Type B pancreatic cell (in vitro differentiated cells): ENCODE data around the gene PCNX3. TPM values are rescaled to one million over a fixed set of nuclear protein-coding genes. Genes with fewer than 3 reads are reported as not detected.
A peak's percentile ranks its signal among the peaks of the same experiment; 100 is the strongest.
"Not testable (repeated sequence)": the region's sequence is repeated elsewhere in the genome, so short reads cannot be mapped to it uniquely, and the experiment has no call there.

ENCODE experiments used
- DNase-seq: peaks from one replicate; pipeline ENCODE4 v3.0.0; 2021; ENCODE audit warnings: mixed read lengths; ENCODE audit not compliant: unreplicated experiment; ENCODE audit errors: extremely low spot score
- H3K27ac Mint-ChIP-seq: 2 replicates; pipeline ENCODE4 v1.8.0; 2021; ENCODE audit warnings: mild to moderate bottlenecking, mixed read lengths
- H3K27me3 Mint-ChIP-seq: 2 replicates; pipeline ENCODE4 v1.8.0; 2021; ENCODE audit warnings: mixed read lengths
- H3K36me3 Mint-ChIP-seq: 2 replicates; pipeline ENCODE4 v1.8.0; 2021; ENCODE audit warnings: mixed read lengths
- H3K4me1 Mint-ChIP-seq: one replicate; pipeline ENCODE4 v1.8.0; 2021; ENCODE audit warnings: mixed read lengths; ENCODE audit not compliant: unreplicated experiment
- H3K4me3 Mint-ChIP-seq: 2 replicates; pipeline ENCODE4 v1.8.0; 2021; ENCODE audit warnings: mild to moderate bottlenecking, mixed read lengths
- H3K9me3 Mint-ChIP-seq: 2 replicates; pipeline ENCODE4 v1.8.0; 2021; ENCODE audit warnings: mixed read lengths
- total RNA-seq: library from RNA; stranded (reverse); gene quantifications from 2 replicates; pipeline ENCODE4 v1.2.1, GENCODE V29; 2021; ENCODE audit warnings: low replicate concordance
- TF ChIP-seq, protein P1 (sequence below): fragments of 200-600 bp; sonication (generic); conservative IDR thresholded peaks from 2 replicates; pipeline ENCODE4 v1.5.0; 2021; ENCODE audit warnings: antibody characterized with exemption, mild to moderate bottlenecking

The PCNX3 gene
- total RNA-seq, 1 donor from 2014 or later, result 44.9 TPM

GRCh38 chr11:65654375-65655349 lies 39.1 kb downstream of the PCNX3 start:
- no peak overlapping the region for H3K4me3 Mint-ChIP-seq
- H3K36me3 Mint-ChIP-seq, result peaks cover 21% of the 10 kb centered on the region
- TF ChIP-seq, protein P1, sequence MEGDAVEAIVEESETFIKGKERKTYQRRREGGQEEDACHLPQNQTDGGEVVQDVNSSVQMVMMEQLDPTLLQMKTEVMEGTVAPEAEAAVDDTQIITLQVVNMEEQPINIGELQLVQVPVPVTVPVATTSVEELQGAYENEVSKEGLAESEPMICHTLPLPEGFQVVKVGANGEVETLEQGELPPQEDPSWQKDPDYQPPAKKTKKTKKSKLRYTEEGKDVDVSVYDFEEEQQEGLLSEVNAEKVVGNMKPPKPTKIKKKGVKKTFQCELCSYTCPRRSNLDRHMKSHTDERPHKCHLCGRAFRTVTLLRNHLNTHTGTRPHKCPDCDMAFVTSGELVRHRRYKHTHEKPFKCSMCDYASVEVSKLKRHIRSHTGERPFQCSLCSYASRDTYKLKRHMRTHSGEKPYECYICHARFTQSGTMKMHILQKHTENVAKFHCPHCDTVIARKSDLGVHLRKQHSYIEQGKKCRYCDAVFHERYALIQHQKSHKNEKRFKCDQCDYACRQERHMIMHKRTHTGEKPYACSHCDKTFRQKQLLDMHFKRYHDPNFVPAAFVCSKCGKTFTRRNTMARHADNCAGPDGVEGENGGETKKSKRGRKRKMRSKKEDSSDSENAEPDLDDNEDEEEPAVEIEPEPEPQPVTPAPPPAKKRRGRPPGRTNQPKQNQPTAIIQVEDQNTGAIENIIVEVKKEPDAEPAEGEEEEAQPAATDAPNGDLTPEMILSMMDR, result no peak
- peak; percentile 64 for DNase-seq
- peak overlapping the region; percentile 55 for H3K27ac Mint-ChIP-seq
- H3K4me1 Mint-ChIP-seq, result peaks cover 23% of the 10 kb centered on the region
- no peaks in the 10 kb centered on the region for H3K9me3 Mint-ChIP-seq
- no peaks in the 10 kb centered on the region for H3K27me3 Mint-ChIP-seq

DNA sequence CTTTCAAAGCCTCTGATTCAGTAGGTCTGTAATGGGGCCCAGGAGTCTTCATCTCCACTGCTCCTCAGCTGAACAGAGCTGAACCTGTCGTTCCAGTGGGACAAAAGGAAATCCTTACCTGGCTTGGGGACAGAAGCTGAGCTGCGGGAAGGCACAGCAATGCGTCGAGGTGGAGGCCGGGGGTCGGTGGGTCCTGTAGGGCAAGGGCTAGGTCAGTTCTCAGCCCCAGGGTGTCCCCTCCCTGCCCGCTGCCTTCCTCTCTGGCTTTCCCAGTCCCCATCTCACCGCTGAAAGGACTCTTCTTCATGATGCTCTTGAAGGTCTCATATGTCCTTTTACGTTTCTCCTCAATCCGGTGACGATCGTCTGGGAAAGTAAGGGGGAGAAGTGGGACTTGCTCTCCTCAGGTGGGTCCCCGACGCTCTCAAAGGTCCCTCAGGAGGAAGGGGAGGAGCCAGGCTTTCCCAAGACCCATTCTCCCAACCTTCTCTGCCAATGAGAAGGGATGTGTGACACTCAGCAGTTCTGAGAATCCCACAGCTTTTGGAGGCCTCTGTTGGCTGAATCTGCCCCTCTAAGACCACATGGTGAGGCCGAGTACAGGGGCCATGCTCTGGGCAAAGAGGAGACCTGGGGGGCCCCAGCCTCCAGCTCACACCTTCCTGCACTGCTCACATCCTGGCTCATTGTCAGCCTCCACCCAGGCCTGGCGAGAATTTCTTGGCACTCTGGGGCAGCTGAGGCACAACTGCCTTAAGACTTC lies 40.2 kb downstream of the PCNX3 start:
- Mint-ChIP-seq H3K4me1 (peaks cover 23% of the 10 kb centered on the region), H3K27me3 (no peaks in the 10 kb centered on the region), H3K4me3 (no peak overlapping the region), H3K36me3 (peaks cover 25% of the 10 kb centered on the region), H3K27ac (peak overlapping the region; percentile 25), H3K9me3 (no peaks in the 10 kb centered on the region)
- no peak for DNase-seq
- TF ChIP-seq, protein P1, result no peak

DNA sequence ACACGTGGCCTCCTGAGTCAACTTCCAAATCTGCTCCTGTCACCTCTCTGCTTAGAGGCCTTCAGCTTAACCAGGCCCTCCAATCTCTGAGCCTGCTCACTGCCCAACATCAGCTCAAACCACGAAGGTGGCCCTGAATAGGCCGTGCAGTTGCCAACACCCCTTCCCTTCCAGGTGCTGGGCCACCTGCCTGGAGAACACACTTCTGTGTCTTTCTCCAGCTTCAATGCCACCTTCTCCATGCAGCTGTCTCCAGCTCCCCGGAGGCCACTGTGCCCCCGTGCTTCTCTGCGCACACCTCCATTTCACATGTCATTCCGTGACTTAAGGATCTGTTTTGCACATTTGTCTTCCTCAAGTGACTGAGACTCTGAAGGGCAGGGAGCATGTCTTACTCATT lies 41.9 kb downstream of the PCNX3 start:
- DNase-seq, result no peak
- Mint-ChIP-seq H3K27me3 (no peaks in the 10 kb centered on the region), H3K27ac (no peak overlapping the region), H3K4me3 (no peak overlapping the region), H3K4me1 (peaks cover 13% of the 10 kb centered on the region), H3K36me3 (peaks cover 25% of the 10 kb centered on the region), H3K9me3 (no peaks in the 10 kb centered on the region)
- TF ChIP-seq, protein P1, result no peak

DNA sequence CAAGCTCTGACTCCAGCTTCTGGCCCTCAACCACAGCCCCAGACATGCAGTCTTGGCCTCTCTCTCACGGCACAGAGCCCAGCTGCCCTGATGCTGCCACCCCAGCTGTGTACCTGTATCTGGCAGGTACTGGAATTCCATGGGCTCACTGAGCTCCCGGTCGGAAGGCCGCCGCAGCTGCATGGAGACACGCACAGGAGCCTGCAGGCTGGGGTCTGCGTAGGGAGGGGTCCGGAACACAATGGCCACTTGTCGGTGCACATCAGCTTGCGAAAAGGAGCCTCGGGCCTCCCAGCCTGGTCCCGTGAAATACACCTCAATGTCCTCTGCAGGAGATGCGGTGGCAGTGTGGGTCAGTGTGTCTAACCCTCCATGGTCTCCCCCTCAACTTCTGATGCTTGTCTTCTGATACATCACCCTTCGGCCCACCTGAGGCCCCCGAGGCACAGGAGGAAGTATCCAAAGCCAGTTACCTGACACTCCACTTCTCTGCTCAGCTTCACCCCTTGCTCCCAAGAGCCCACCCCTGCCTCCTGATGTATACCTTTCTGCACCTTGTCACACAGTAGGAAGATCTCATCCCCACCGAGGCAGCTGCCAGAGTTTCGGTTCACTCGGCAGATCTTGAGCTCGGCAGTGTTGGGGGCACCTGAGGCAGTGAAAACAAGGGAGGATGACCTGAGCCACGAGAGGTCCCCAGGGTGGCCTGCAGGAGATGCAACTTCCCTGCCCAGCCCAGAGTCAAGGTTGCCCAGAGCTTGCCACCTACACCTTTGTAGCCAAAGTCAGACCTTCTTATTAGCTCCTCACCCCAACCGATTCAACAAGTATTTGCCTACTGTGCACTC lies 42.8 kb downstream of the PCNX3 start:
- no peak overlapping the region for H3K27ac Mint-ChIP-seq
- no peaks in the 10 kb centered on the region for H3K9me3 Mint-ChIP-seq
- no peak for DNase-seq
- no peak overlapping the region for H3K4me3 Mint-ChIP-seq
- H3K4me1 Mint-ChIP-seq, result peaks cover 5% of the 10 kb centered on the region
- no peaks in the 10 kb centered on the region for H3K27me3 Mint-ChIP-seq
- TF ChIP-seq, protein P1, result no peak
- H3K36me3 Mint-ChIP-seq, result peaks cover 25% of the 10 kb centered on the region

GRCh38 chr11:65660038-65660437 lies 44.5 kb downstream of the PCNX3 start:
- TF ChIP-seq, protein P1, result no peak
- Mint-ChIP-seq H3K4me3 (no peak overlapping the region), H3K9me3 (no peaks in the 10 kb centered on the region), H3K4me1 (peaks cover 5% of the 10 kb centered on the region), H3K36me3 (peaks cover 20% of the 10 kb centered on the region), H3K27ac (no peak overlapping the region), H3K27me3 (no peaks in the 10 kb centered on the region)
- DNase-seq, result no peak

GRCh38 chr11:65660908-65661307 lies 45.3 kb downstream of the PCNX3 start:
- H3K9me3 Mint-ChIP-seq, H3K27me3 Mint-ChIP-seq, DNase-seq, H3K4me1 Mint-ChIP-seq: not testable (repeated sequence)
- peak overlapping the region; percentile 88 for H3K4me3 Mint-ChIP-seq
- peaks cover 18% of the 10 kb centered on the region for H3K36me3 Mint-ChIP-seq
- peak overlapping the region; percentile 50 for H3K27ac Mint-ChIP-seq
